Measurements from ENCODE around the gene LPIN2. TPM values are rescaled to one million over a fixed set of nuclear protein-coding genes. Genes with fewer than 3 reads are reported as not detected.

LPIN2 gene
- total and polyA plus RNA-seq, 10 donors = 4.0 to 79.7 (median 51.3) TPM

DNA sequence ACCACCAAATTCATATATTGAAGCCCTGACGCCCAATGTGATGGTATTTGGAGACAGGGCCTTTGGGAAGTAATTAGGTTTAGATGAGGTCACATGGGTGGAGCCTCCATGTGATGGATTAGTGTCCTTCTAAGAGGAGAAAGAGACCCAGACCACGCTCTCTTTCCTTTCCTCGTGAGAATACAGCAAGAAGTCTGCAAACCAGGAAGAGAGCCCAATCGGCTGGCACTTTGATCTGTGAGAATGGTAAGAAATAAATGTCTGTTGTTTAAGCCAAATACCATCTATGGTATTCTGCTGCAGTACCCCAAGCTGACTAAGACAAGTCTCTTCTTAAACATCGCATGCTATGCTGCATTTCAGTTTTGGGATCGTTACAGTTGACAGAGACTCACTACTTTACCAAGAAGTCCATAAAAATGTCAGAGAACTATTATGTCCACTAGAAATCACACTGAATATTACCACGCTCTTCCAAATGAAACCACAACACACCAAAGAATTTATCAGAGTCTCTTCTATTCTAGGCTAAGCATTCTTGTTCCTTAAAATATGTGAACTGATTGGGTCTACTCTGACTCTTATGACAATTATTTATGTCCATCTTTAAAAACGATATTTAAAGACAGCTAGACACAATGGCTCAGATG lies 48.5 kb downstream of the LPIN2 start:
- Histone ChIP-seq H3K4me3 (no peak overlapping the region), H3K4me1 (peaks cover 60 to 100% (median 82%) of the 10 kb centered on the region in 6 donors), H3K9me3 (no peaks in the 10 kb centered on the region), H3K27me3 (replicated peaks in 1 of 7) (no peaks in the 10 kb centered on the region), H3K36me3 (no peaks in the 10 kb centered on the region), H3K27ac (peak overlapping the region in 7 of 8 donors; percentile 39 to 92 (median 89))
- intact Hi-C loops (cut with DNase I; ENCODE audit: low total_unique reads) = no loop called here
- WGBS, 5 donors = 75 to 82% (median 79%) methylated on average over 8 of the region's 8 CpGs
- TF ChIP-seq, protein P1, sequence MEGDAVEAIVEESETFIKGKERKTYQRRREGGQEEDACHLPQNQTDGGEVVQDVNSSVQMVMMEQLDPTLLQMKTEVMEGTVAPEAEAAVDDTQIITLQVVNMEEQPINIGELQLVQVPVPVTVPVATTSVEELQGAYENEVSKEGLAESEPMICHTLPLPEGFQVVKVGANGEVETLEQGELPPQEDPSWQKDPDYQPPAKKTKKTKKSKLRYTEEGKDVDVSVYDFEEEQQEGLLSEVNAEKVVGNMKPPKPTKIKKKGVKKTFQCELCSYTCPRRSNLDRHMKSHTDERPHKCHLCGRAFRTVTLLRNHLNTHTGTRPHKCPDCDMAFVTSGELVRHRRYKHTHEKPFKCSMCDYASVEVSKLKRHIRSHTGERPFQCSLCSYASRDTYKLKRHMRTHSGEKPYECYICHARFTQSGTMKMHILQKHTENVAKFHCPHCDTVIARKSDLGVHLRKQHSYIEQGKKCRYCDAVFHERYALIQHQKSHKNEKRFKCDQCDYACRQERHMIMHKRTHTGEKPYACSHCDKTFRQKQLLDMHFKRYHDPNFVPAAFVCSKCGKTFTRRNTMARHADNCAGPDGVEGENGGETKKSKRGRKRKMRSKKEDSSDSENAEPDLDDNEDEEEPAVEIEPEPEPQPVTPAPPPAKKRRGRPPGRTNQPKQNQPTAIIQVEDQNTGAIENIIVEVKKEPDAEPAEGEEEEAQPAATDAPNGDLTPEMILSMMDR (IDR thresholded peaks at IDR 0.05 in 8 of 11, conservative IDR thresholded peaks at IDR 0.05 in 3 of 11) = no peak
- TF ChIP-seq POLR2A (IDR thresholded peaks at IDR 0.05) = no peak
- no peak for TF ChIP-seq POLR2AphosphoS5 (IDR thresholded peaks at IDR 0.05)
- no peak for DNase-seq

Small RNA genes lying within 50 kb of the gene (small RNA-seq; reads per million reads assigned to genes)
- 0 reads per million in 4 donors for gene RF00156

Other genes starting within 250 kb of the LPIN2 start
- gene EMILIN2, start 166.1 kb downstream of the LPIN2 start, total RNA-seq = 10 to 100 TPM; 12.1 to 47.7 (median 28.1) TPM
- gene EMILIN2, start 166.1 kb downstream of the LPIN2 start, polyA plus RNA-seq = 10 to 100 TPM in 2 of 3 donors, 1 to 10 TPM in 1; 7.5 to 20.3 (median 16.9) TPM
- 1 to 10 TPM; 1.4 to 2.7 (median 1.8) TPM for gene MYOM1, start 206.8 kb upstream of the LPIN2 start, total RNA-seq
- gene MYOM1, start 206.8 kb upstream of the LPIN2 start, polyA plus RNA-seq = 1 to 10 TPM; 1.2 to 6.2 (median 2.4) TPM
- gene MYL12A, start 234.7 kb upstream of the LPIN2 start, total RNA-seq = 100 to 1,000 TPM; 442 to 675 (median 581) TPM
- gene MYL12A, start 234.7 kb upstream of the LPIN2 start, polyA plus RNA-seq = 100 to 1,000 TPM; 422 to 675 (median 592) TPM
- gene MYL12B, start 249.0 kb upstream of the LPIN2 start, total RNA-seq = 100 to 1,000 TPM; 176 to 254 (median 199) TPM
- gene MYL12B, start 249.0 kb upstream of the LPIN2 start, polyA plus RNA-seq = 100 to 1,000 TPM; 290 to 371 (median 360) TPM

Measured in spleen (tissue), 11 donors.